IPS-18c (cell line): Measurements from ENCODE around the gene UGT8.
A peak's percentile ranks its signal among the peaks of the same experiment; 100 is the strongest.
"Not testable (repeated sequence)": the region's sequence is repeated elsewhere in the genome, so short reads cannot be mapped to it uniquely, and the experiment has no call there.

Experiments
- H3K4me3 ChIP-seq: 2 replicates; pipeline ENCODE4 v1.7.0; 2013; ENCODE audit warnings: low read depth, mild to moderate bottlenecking, low read length, moderate library complexity; ENCODE audit not compliant: insufficient read depth
- H3K9me3 ChIP-seq: one replicate; pipeline ENCODE4 v1.6.1; 2013; ENCODE audit warnings: mild to moderate bottlenecking, low read length, moderate library complexity; ENCODE audit not compliant: control insufficient read depth, insufficient read depth

The UGT8 gene, protein sequence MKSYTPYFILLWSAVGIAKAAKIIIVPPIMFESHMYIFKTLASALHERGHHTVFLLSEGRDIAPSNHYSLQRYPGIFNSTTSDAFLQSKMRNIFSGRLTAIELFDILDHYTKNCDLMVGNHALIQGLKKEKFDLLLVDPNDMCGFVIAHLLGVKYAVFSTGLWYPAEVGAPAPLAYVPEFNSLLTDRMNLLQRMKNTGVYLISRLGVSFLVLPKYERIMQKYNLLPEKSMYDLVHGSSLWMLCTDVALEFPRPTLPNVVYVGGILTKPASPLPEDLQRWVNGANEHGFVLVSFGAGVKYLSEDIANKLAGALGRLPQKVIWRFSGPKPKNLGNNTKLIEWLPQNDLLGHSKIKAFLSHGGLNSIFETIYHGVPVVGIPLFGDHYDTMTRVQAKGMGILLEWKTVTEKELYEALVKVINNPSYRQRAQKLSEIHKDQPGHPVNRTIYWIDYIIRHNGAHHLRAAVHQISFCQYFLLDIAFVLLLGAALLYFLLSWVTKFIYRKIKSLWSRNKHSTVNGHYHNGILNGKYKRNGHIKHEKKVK

DNA sequence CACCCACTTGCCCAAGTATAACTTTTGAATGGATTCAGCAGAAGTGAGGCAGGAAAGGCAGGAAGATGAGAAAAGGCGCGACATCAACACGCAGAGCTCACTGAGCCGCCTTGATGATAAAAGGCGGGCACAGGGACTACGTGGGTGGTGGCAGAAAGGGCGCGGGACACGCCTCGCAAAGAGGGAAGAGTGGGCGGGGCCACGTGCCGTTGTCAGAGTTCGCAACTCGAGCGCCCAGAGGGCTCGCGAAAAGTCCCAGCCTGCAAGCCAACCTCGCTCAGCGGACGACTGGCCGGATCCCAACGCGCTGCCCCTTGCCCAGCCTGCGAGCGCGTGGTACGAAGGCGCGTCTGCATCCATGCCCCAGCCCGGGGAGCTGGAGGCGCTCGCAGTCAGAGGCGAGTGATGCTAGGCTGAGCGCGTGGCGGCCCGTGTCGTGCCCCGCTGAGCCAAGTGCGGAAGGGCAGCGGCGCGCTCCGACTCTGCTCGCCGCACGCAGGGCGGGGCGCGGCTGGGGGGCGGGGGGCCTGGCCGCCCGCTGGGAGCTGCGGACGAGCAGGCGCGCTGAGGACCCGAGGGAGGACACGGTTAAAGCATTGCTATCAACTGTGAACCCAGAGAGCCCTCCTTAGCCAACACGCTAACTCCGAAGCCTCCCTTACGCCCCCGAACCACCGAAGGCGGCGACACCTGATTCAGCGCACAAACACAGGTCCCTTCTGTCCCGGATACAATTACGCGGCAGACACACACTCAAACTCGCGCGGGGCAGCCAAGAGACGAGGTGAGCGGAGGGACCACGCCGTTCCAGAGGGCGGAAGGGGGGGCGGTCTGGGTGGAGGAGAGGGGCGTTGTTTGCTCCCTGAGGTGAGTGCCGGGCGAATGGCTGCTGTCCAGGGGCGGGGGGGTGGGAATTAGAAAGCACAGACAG lies at the start of gene UGT8:
UGT8 (plus strand) TSS at position 617 of the 931 bp plus-strand sequence. CDS start 24,074 bp downstream, outside the sequence.
- Histone ChIP-seq H3K4me3 (peak within 1 kb of the TSS; percentile 76), H3K9me3 (no peaks in the 10 kb centered on the region)

DNA sequence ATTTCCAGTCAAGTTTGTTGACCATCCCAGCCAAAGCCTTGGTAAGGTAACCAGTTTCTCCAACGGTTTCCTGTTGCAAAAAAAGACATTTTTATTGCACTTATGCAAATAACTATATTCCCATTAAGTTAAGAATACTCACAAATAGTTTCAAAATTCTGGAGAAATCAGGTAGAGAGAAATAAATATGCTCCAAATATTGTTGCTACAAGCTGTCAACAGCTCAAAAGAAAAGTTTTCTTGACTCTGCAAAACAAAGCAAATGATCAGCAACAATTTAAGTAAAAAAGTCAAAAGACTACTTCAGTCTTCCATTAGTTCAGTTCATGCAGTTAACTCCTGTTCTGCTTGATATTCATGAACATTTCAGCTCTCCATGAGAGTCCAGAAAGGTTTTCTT lies 49.0 kb upstream of the UGT8 start:
- Histone ChIP-seq H3K4me3 (no peak overlapping the region), H3K9me3 (peaks cover 3% of the 10 kb centered on the region)

DNA sequence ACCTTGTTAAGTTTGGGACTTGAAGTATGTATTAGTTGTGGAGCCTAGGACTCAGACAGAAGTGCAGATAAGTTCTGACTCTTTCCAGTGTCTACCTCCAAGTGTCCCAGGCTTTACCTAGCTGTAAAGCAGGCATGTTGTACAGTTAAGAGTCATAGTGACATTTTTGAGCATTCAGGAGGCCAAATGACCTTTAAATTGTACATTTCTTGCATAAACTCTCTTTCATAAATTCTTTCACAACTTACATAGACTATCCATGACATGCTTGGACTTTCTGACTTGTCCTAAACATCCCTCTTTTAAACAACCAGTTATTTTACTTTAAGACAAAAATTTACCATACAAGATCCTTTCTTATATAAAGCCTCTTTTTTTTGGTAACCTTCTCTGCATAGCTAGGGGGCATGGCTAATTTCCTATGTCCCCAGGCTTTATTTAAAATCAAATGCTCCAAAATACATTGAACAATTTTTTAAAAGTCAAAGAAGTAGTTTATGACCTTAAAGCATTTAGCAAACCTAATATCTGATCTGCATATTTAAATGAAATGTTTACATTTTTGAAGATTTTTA lies 40.1 kb upstream of the UGT8 start:
- Histone ChIP-seq H3K4me3 (no peak overlapping the region), H3K9me3 (peaks cover 3% of the 10 kb centered on the region)

DNA sequence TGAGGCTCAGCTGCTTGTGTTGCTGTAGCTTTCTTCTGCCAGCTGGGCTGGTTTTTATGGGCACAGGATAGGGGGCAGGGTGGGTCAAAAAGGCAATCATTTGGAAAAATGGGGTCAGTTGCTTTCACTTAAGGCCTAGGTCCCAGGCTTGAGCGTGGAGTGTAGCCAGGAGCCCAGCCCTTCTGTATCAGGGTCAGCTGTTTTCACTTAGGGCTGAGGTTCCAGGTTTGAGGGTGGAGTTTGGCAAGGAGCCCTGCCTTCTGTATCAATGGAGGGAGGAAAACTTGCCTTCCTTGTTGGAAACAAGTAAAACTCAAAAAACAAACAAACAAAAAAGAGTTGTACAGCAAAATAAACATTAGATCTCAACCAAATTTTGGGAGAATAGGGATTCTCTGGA lies 37.0 kb upstream of the UGT8 start:
- Histone ChIP-seq H3K4me3 (no peak overlapping the region), H3K9me3 (peaks cover 3% of the 10 kb centered on the region)

DNA sequence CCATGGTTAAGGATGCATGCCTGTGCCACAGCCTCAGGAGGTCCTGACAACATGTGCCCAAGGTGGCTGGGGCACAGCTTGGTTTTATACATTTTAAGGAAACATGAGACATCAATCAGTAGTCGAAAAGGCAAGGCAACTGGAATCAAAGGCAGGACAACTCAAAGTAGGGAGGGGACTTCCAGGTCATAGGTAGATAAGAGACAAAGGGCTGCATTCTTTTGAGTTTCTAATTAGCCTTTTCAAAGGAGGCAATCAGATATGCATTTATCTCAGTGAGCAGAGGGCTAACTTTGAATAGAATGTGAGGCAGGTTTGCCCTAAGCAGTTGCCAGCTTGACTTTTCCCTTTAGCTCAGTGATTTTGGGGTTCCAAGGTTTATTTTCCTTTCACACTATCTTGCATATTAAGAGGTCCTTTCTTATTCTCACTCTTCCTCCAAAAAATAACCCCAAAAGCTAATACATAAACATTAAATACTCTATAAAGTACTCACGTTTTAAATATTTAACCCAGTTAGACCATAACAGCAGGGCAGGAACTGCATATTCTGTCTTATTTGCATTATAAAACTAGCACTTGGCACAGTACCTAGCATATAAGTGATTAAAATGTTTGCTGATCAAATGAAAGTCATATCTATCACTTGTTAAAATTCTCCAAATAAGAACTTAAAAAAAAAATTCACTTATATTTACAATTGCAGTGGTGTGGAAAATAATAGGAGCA lies 36.3 kb upstream of the UGT8 start:
- H3K9me3 ChIP-seq: peaks cover 3% of the 10 kb centered on the region
- H3K4me3 ChIP-seq: no peak overlapping the region

DNA sequence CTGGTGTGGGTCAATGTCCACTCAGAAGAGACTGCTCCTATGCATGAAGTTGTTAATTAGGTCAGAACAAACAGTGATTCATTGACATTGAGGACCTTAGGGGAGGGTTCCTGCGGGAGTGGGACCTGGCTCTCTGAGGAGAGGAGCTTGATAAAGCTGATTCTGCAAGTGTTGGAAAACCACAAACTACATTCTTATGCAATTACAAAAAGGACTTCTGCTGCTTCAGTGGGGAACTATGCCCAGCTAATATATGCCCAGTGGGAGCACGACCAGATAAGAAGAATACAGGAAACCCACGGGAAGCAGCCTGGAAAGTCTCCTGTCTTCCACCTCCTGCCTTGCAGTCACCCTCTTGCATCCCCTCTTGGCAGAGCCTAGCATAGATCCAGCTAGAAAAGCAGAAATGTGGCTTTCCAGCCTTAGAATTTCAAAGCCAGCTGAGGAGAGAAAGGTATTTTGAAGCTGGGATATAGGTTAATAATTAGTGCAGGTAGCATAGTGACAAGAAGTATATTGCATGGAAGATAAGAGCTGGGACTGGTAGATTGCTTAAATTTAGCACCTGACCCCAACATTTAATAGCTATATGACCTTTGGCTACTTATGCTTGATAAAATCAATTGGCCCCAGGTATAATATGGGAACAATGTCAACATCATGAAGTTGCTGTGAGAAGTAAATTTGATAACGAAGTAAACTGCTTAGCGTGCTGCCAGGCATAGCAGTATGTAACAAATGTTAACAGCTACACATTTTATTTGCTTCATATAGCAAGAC lies 34.9 kb upstream of the UGT8 start:
- H3K9me3 ChIP-seq: peaks cover 3% of the 10 kb centered on the region
- H3K4me3 ChIP-seq: no peak overlapping the region

DNA sequence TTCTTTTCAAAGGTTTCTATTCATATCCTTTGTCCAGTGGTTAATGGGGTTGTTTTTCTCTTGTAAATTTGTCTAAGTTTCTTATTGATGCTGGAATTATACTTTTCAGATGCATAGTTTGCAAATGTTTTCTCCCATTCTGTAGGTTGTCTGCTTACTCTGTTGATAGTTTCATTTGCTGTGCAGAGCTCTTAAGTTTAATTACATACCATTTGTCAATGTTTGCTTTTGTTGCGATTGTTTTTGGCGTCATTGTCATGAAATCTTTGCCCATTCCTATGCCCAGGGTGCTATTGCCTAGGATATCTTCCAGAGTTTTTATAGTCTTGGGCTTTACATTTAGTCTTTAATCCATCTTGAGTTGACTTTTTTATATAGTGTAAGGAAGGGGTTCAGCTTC lies 21.2 kb upstream of the UGT8 start:
- Histone ChIP-seq H3K9me3 (no peaks in the 10 kb centered on the region), H3K4me3 (no peak overlapping the region)

DNA sequence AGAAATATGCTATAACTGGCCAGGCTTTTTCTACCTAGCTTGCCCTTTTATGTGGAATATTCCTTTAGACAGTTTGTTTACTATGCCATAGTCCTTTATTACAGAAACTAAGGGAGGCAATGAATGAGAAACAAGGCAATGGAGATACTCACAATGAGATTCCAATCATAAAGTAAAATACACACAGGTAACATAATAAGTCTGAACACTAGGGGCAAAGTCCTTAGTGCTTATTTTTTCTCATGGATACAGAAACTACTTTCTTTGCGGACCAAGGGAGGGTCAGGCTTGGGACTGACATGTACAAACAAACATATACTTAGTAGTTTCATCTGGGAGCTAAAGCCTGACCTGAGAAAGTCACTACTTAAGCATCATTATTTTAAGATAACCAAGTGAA lies 16.0 kb upstream of the UGT8 start:
- Histone ChIP-seq H3K4me3 (no peak overlapping the region), H3K9me3 (no peaks in the 10 kb centered on the region)

DNA sequence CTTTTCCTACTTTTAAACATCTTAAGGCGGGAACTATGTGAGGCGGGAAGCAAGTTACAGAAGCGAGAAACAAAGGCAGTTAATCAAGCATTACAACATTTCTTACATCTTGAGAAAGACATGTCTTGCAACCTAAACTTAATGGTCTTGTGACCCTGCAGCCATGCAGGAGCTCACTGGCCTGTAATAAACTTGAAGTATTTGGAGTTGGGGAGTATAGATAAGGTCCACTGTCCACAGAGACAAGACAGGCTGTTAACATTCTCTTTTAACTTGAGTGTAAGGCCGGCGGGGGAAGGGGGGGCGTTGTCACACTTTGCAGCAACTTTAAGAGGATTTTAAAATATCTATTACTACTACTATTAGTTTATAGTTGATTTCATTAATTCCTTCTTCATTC lies 10.3 kb upstream of the UGT8 start:
- Histone ChIP-seq H3K4me3 (no peak overlapping the region), H3K9me3 (no peaks in the 10 kb centered on the region)

DNA sequence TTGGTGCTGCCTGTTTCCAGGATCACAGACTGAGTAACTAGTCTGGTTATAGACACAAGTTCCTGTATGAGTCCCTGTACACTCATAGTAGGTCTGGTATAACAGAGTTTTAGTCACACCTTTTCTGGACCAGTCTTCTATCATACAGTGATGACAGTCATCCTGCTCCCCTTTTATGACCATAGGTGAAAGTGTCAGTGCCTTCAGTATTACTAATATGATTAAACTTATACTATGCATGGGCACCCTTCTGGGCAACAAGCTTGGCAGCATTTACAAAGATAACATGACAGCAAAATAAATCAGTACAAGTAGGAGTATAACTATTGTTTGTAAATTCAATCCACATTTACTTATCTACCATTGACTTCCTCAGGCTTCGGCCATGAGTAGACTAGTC lies 8.2 kb upstream of the UGT8 start:
- not testable (repeated sequence) for H3K9me3 ChIP-seq, H3K4me3 ChIP-seq

DNA sequence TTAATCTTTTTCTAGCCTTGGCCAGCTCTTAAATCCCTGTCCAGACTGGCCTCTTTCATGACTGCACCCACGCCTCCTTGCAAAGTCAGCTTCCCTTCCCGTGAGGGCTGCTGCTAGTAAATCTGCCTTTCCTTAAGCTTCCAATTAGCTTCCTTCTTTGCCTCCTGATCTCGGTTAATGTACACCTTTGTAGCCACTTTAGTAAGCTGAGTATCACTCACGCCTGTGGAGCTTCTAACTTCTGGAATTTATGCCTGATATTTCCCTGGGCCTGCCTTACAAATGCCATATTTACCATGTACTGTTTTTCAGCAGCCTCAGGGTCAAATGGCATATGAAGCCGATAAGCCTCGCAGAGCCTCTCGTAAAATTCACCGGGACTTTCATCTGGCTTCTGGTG lies 5.1 kb upstream of the UGT8 start:
- no peaks in the 10 kb centered on the region for H3K9me3 ChIP-seq
- no peak overlapping the region for H3K4me3 ChIP-seq

DNA sequence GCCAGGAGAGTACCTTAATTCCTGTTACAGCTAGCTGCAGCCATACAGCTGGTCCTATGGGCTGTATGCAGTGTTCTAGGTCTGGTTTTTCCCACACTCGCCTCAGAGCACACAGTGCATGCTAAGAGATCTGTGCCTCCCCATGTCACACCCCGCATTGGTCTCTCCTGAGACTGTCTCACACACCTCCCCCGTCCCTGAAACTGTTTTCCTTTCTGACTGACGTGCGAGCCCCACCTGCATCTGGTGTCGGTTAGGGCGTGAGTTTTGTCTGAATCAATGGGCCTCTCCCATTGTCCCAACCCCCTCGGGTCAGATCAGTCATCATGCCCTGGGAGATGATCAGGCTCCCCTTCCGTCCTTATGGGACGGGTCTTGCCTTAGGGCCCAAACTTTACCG lies 3.4 kb upstream of the UGT8 start:
- 0 out of 2 replicates have a peak overlapping the region, but pooled peaks have one; percentile 9 for H3K4me3 ChIP-seq

DNA sequence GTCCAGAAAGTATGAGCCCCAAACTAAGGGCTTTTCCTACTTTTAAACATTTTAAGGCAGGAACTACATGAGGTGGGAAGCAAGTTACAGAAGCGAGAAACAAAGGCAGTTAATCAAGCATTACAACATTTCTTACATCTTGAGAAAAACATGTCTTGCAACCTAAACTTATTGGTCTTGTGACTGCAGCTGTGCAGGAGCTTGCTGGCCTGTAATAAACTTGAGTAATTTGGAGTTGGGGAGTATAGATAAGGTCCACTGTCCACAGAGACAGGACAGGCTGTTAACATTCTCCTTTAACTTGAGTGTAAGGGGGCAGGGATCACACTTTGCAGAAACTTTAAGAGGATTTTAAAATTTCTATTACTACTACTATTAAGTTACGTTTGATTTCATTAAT lies 2.7 kb upstream of the UGT8 start:
- H3K9me3 ChIP-seq: no peaks in the 10 kb centered on the region
- H3K4me3 ChIP-seq: no peak overlapping the region

More for the DNA sequence above, 3.4 kb upstream of the UGT8 start:
- H3K9me3 ChIP-seq: no peaks in the 10 kb centered on the region

DNA sequence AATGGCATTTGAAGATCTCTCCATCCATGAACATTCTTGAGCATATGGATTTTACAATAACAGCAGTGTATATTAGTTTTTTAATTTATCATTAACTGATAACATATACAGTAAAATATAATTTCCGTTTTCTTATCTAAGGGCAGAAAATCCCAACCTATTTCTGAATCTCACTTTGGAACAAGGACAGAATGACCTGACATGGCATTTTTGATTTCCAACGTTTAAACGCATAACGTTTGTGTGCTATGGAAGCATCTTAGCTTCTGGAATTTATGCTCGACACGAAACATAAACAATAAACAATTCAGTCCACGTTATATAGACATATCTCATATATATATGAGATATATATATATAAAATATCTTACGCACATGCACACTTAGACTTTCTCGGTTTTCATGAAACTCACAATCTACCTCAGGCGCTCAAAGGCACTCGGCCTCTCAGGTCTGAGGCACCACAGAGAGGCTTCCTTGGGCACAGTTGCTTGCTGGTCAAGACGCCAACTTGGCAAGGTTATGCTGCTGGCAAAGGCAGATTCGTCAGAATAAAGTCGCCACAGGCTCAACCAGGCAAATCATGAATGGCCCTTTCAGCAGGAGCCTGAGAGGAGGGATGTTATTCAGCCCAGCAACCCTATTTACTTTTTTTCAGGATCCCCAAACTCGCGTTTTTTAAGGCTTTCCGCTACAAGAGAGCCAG lies 1.0 kb upstream of the UGT8 start:
- Histone ChIP-seq H3K4me3 (peak overlapping the region; percentile 76), H3K9me3 (no peaks in the 10 kb centered on the region)

DNA sequence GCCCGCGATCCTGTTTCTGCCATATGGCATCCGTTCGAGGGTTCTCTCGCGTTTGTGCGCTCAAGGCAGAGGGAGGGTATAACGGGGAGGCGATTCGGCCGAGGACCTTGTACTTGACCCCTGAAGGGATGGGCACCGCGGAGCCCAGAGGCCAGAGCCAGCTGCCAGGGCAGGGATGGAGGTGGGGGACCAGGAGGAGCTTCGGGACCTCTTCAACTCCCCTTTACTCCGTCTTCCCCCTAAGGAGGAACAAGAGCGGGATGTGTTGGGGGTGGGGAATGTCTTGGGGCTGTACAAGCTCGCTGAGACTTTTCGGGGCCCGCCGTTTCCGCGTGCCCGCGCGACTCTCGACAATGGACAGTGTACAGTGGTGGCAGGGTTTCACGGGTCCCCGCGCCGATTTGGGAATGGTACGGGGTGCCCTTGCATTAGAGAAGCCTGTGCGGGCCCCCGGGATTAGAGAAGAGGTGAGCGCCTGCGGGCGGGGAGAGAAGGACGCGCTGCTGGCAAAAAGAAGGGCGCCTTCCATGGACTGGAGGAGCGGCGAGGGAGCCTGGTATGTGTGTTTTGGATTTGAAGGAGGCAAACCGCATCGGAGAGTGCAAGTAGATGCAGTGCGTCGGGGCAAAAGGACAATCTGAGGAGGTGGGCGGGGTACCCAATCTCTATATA lies 760 bp downstream of the UGT8 start:
- Histone ChIP-seq H3K4me3 (peak overlapping the region; percentile 76), H3K9me3 (no peaks in the 10 kb centered on the region)
